Skeletal muscle tissue (tissue), 4 donors: ENCODE data around the gene RECK. TPM values are rescaled to one million over a fixed set of nuclear protein-coding genes. Genes with fewer than 3 reads are reported as not detected.
A peak's percentile ranks its signal among the peaks of the same experiment; 100 is the strongest.

Source experiments
- H3K27ac ChIP-seq: one replicate; pipeline ENCODE4 v1.7.0; 2013; ENCODE audit warnings: mild to moderate bottlenecking, low read depth, low read length, inconsistent platforms
- H3K27me3 ChIP-seq, 3 donors: one replicate each; pipeline ENCODE4 v1.7.0; 2013; ENCODE audit warnings: low read length in 3 of 3; ENCODE audit not compliant: control insufficient read depth in 3 of 3, insufficient read depth in 3 of 3
- H3K36me3 ChIP-seq, 3 donors: one replicate each; pipeline ENCODE4 v1.7.0; 2013; ENCODE audit warnings: low read length in 3 of 3; ENCODE audit not compliant: control insufficient read depth in 3 of 3, insufficient read depth in 3 of 3
- H3K4me1 ChIP-seq, 3 donors: one replicate each; pipeline ENCODE4 v1.7.0; 2013; ENCODE audit warnings: low read length in 3 of 3, mild to moderate bottlenecking in 3 of 3; ENCODE audit not compliant: control insufficient read depth in 3 of 3, insufficient read depth in 3 of 3
- H3K4me3 ChIP-seq, 3 donors: one replicate each; pipeline ENCODE4 v1.7.0; 2013; ENCODE audit warnings: low read length in 3 of 3
- H3K9ac ChIP-seq, 3 donors: one replicate each; pipeline ENCODE4 v1.7.0; 2013; ENCODE audit warnings: low read length in 3 of 3, mild to moderate bottlenecking in 3 of 3, moderate library complexity in 2 of 3, low read depth in 1 of 3
- H3K9me3 ChIP-seq, 3 donors: one replicate each; pipeline ENCODE4 v1.7.0; 2013; ENCODE audit warnings: low read length in 3 of 3; ENCODE audit not compliant: control insufficient read depth in 3 of 3
- total RNA-seq: library from RNA; depleted of rRNA; stranded (reverse); fragments of >200 nt; gene quantifications from one replicate; pipeline ENCODE4 v1.2.3, GENCODE V29; 2014
- donor health status: Osteomylitis.

The RECK gene
- total RNA-seq, 1 donor from 2014 or later, result 14.6 TPM

- no peaks in the 10 kb centered on the region for H3K36me3 ChIP-seq
- peak overlapping the region; percentile 68 to 80 (median 70) for H3K4me3 ChIP-seq
- peaks cover 0 to 11% (median 4%) of the 10 kb centered on the region in 3 donors for H3K27me3 ChIP-seq
- H3K27ac ChIP-seq, result no peak overlapping the region
- H3K9ac ChIP-seq, result peak overlapping the region in 2 of 3 donors; percentile 38 to 77
- H3K9me3 ChIP-seq, result no peaks in the 10 kb centered on the region
- H3K4me1 ChIP-seq, result peaks cover 7 to 15% (median 7%) of the 10 kb centered on the region in 3 donors
Measured at GRCh38 chr9:36036253-36036779, 397 bp upstream of the RECK start.

DNA sequence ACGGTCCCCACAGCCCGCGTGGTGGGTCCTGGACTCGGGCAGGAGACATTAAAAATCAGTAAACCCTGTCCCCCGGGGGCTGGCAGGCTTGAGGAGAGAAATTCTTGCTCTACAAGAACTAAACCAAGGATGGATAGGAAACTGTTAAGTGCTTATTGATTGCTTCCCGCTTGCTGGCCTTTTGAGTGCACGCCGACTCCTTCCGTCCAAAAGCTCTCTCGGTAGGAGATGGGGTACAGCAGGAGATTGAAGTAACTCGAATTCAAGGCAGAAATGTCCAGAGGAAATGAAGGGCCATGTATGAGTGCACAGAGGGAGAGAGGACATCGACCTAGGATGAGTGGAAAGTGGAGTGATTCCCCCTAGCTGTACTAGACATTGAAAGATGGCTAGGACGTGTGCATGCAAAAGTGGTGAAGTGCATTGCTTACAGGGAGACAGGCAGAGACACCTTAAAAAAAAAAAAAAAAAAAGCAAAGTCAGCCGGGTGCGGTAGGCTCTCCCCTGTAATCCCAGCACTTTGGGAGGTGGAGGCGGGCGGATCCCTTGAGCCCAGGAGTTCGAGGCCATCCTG is 923 bp downstream of the RECK start:
- Histone ChIP-seq H3K9me3 (no peaks in the 10 kb centered on the region), H3K27me3 (peaks cover 0 to 11% (median 4%) of the 10 kb centered on the region in 3 donors), H3K27ac (peak overlapping the region; percentile 54), H3K4me3 (peak overlapping the region; percentile 68 to 80 (median 78)), H3K4me1 (peaks cover 7 to 15% (median 7%) of the 10 kb centered on the region in 3 donors), H3K9ac (peak overlapping the region; percentile 62 to 77 (median 70)), H3K36me3 (no peaks in the 10 kb centered on the region)

- Histone ChIP-seq H3K27ac (no peak overlapping the region), H3K9me3 (no peaks in the 10 kb centered on the region), H3K4me3 (no peak overlapping the region), H3K4me1 (peaks cover 7 to 15% (median 7%) of the 10 kb centered on the region in 3 donors), H3K27me3 (peaks cover 0 to 11% (median 4%) of the 10 kb centered on the region in 3 donors), H3K9ac (no peak overlapping the region), H3K36me3 (no peaks in the 10 kb centered on the region)
Measured at GRCh38 chr9:36039121-36039520, 2.4 kb downstream of the RECK start.

DNA sequence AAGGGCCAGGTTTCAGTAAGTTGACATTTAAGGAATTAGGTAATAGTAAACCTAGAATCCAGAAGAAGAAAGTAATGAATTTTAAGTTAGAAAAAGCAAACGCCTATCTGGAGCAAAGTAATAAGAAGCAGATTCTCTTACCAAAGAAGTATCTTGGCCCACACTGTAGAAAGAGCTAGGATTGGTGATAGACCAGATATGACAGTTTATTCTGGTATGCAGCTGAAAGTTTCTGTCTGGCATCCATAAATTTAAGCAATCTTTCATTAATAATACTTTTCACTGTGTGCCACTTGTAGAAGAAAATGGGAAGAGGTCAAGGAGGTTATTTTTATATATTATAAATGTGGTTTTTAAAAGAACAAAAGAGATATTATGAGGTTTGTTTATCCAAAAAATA is 3.0 kb downstream of the RECK start:
- Histone ChIP-seq H3K27ac (no peak overlapping the region), H3K9ac (no peak overlapping the region), H3K4me3 (no peak overlapping the region), H3K4me1 (peaks cover 7 to 15% (median 7%) of the 10 kb centered on the region in 3 donors), H3K9me3 (no peaks in the 10 kb centered on the region), H3K27me3 (peaks cover 0 to 11% (median 4%) of the 10 kb centered on the region in 3 donors), H3K36me3 (no peaks in the 10 kb centered on the region)

GRCh38 chr9:36040271-36040925 is 3.7 kb downstream of the RECK start:
- no peaks in the 10 kb centered on the region for H3K9me3 ChIP-seq
- H3K4me1 ChIP-seq, result peaks cover 7 to 15% (median 7%) of the 10 kb centered on the region in 3 donors
- H3K9ac ChIP-seq, result no peak overlapping the region
- no peaks in the 10 kb centered on the region for H3K36me3 ChIP-seq
- H3K27me3 ChIP-seq, result peaks cover 0 to 11% (median 4%) of the 10 kb centered on the region in 3 donors
- H3K4me3 ChIP-seq, result no peak overlapping the region
- H3K27ac ChIP-seq, result no peak overlapping the region

- no peaks in the 10 kb centered on the region for H3K36me3 ChIP-seq
- H3K4me1 ChIP-seq, result peaks cover 4 to 12% (median 5%) of the 10 kb centered on the region in 3 donors
- no peak overlapping the region for H3K27ac ChIP-seq
Measured at GRCh38 chr9:36041506-36041905, 4.8 kb downstream of the RECK start.

DNA sequence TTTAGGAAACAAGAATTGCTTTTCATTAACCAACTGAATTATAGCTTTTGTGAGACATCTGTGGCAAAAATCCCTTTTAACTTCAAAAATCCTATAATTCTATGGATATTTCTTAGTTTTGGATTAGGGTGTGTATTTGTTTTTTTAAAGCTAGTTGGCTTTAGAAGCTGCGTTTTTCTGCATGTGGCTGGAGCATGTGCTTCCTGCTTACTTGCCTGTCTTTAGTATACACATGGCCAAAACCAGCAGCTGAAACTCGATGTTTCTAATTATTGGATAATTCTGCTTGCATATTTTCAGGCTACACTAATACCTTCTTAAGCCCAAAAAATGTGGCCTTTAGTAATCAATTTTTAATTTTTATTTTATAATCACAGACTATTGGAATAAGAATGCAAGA is 8.9 kb downstream of the RECK start:
- Histone ChIP-seq H3K9ac (no peak overlapping the region), H3K9me3 (no peaks in the 10 kb centered on the region), H3K27ac (no peak overlapping the region), H3K36me3 (no peaks in the 10 kb centered on the region), H3K4me3 (no peak overlapping the region), H3K4me1 (no peaks in the 10 kb centered on the region), H3K27me3 (no peaks in the 10 kb centered on the region)

More at GRCh38 chr9:36041506-36041905, 4.8 kb downstream of the RECK start:
- no peak overlapping the region for H3K4me3 ChIP-seq
- no peaks in the 10 kb centered on the region for H3K9me3 ChIP-seq
- no peak overlapping the region for H3K9ac ChIP-seq
- H3K27me3 ChIP-seq, result peaks cover 0 to 8% (median 4%) of the 10 kb centered on the region in 3 donors

GRCh38 chr9:36046923-36047322 is 10.2 kb downstream of the RECK start:
- Histone ChIP-seq H3K36me3 (no peaks in the 10 kb centered on the region), H3K9me3 (no peaks in the 10 kb centered on the region), H3K27ac (no peak overlapping the region), H3K27me3 (no peaks in the 10 kb centered on the region), H3K4me1 (no peaks in the 10 kb centered on the region), H3K9ac (no peak overlapping the region), H3K4me3 (no peak overlapping the region)

GRCh38 chr9:36049408-36049807 is 12.7 kb downstream of the RECK start:
- Histone ChIP-seq H3K9ac (no peak overlapping the region), H3K9me3 (no peaks in the 10 kb centered on the region), H3K27ac (no peak overlapping the region), H3K4me3 (no peak overlapping the region), H3K27me3 (no peaks in the 10 kb centered on the region), H3K4me1 (no peaks in the 10 kb centered on the region), H3K36me3 (no peaks in the 10 kb centered on the region)

DNA sequence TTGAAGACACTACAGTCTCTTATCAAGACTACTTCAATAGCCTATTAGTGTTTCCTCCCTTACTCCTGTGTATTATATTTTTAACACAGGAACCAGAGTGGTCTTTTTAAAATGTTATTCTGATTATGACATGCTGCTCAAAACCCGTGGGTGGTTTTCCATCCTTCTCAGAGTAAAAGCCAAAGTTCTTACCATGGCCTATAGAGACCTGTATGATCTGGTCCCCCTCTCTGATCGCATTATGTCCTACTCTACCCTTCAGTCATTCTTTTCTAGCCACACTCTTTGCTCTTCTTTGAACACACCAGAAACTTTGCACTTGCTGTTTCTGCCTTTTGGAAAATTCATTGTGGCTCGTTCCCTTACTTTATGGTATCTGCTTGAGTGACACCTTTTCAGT is 13.8 kb downstream of the RECK start:
- Histone ChIP-seq H3K36me3 (no peaks in the 10 kb centered on the region), H3K9ac (no peak overlapping the region), H3K9me3 (no peaks in the 10 kb centered on the region), H3K27ac (no peak overlapping the region), H3K4me3 (no peak overlapping the region), H3K27me3 (no peaks in the 10 kb centered on the region), H3K4me1 (no peaks in the 10 kb centered on the region)
